GM19240 (cell line): Measurements from ENCODE around the gene ST8SIA1.

ENCODE experiments used
- DNase-seq: peaks from one replicate; pipeline ENCODE4 v3.0.0; 2011; ENCODE audit warnings: low spot score; ENCODE audit not compliant: insufficient read length

ST8SIA1 gene

DNA sequence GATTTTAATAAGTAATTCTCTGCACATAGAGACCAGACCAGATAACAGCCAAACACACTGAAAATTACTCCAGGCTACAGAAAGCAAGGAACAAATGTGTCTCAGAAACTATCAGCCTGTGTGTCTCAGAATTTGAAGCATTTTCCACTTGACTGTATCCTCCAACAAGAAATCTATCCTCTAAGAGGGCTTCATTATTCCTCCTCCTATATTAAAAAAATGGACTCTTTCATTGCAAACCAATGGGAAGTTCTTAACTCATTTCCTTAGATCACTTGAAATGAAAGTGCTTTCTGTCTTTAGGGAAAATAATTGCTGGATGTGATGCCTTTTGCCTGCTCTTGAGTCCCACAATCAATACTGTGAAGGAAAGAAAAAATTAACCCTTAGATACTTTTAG is 2.3 kb downstream of the ST8SIA1 start:
- no peak for DNase-seq

DNA sequence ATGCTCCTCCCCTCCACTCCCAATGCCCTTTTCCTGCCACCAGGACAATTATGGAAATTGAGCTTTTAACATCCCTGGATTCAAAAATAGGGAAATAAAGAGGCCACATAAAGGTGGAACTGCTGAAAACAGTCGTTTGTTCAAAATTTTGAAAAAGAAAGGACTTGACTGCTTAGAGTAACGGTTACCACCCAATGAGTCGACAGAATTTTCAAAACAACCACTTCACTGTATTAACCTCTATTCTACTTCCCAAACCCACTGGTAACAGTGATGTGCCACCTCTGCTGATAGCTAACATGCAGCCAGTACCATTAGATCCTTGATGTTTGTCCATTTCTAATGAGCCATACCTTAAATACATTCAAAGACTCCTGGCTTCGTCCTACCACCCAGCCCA is 4.9 kb downstream of the ST8SIA1 start:
- DNase-seq, result no peak

DNA sequence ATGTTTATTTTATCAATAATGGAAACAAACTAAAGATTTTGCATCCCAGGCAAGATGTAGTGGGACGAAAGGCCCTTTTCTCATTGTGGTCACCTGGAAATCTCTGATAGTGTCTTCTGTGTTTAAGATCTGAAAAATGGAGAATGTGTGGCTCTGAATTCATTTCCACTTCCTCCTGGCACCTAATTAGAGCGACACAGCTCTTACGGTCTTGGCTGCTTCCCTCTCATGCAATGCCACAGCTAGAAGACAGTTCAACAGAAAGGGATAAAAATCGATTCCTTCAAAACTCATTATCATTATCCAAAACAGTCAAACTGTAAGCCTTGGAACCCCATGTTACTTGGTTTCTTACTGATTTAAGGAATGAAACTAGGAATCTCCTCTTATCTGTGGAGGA is 9.3 kb downstream of the ST8SIA1 start:
- no peak for DNase-seq

DNA sequence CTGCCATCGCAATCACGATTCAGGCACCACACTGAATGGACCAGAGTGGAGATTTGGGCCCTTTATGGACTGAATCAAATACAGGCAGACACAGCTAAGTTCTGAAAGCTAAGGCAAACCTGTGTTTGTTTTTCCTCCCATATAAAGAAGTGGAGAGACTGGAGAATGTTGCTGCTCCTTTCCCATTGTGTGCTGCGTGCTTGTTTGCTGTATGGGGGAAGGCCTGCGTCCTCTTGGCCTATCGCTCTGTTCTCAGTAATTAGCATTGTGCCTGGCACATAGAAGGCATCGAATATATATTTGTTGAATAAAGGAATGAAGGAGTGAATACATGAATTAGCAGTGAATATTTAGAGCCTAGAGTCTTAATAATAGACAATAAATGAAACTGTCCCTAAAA is 12.4 kb downstream of the ST8SIA1 start:
- DNase-seq, result no peak

DNA sequence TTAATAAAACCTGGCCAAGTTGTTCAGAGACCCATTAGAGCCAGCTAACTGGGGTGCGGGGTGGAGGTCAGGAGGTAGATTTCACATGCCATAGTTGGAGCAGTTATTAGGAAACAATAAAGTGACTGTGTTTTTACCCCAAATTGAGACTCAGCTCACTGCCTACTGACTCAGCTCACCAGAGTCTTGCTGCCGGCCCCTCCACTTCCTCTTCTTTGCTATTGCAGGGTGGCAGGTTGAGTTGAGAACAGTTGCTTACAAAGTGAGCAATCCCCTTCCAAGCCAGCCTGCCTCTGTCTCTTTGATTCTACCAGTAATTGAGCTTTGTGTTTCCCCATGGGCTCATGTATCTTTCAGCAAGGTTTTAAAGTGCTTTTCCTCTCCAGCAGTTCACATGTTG is 12.9 kb downstream of the ST8SIA1 start:
- no peak for DNase-seq

DNA sequence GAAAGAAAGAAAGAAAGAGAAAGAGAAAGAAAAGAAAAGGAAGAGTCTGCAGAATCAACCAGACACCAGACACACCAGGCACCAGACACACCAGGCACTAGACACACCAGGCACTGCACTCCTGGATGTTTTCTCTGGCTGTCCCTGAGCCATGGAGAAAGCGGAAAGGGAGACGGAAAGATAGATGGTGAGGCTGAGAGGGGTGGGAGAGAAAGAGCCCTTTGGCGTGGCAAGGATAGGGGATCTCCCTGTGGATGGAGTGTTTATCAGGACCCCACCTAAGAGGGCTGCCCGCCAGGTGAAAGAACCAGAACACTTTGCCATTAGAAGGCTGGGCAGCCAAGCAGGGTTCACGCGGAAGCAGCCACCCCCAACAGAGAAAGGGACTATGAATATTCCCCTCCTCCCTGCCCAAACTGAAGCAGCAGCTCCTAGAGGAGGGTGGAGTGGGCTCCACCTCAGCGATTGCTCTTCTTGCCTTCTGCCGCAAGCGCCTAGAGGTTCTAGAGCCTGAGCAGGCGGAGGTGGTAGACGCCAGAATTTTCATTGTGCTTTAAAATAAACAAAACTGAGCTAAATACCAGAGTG is 13.4 kb downstream of the ST8SIA1 start:
- DNase-seq, result no peak

DNA sequence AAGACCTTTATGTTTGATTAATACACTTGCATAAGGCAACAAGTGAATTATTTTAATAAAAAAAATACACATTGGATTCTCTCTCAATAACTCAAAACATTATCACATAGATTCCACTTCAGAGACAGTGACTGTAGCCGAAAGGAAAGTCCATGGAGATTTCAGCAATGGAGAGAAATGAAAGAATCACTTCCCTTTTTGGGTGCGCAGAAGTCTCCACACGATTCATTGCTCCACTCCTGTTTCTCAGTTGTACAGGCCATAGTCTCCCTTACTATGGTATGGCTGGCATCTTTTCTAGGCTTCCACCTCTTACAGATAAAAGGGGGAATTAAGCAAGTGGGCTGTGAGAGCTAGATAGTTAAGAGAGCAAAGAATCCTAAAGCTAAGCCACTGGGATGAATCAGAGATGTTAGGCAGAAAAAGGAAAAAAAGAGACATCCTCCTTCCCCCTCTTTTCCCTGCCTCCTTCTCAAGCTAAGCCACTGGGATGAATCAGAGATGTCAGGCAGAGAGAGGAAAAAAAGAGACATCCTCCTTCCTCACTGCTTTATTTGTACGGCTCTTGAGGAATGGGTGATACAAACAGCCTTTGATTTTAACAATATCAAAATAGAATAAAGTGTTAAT is 16.3 kb downstream of the ST8SIA1 start:
- no peak for DNase-seq

DNA sequence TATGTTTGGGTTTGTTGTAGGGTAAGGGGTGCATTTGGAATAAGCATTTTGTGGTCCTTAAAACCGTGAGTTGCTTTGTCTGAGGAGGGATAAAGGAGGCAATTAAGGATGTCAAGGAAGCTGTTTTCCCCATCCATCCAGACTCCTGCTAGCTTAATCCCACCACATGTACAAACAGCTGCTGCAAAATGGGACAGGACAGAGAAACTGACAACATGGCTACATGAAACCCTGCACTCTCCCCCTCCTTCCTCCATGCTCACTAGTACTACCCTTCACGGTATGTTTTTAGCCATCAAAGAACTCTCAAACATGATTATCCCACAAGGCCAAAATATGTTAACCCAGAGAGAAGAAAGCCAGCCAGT is 20.6 kb downstream of the ST8SIA1 start:
- no peak for DNase-seq

DNA sequence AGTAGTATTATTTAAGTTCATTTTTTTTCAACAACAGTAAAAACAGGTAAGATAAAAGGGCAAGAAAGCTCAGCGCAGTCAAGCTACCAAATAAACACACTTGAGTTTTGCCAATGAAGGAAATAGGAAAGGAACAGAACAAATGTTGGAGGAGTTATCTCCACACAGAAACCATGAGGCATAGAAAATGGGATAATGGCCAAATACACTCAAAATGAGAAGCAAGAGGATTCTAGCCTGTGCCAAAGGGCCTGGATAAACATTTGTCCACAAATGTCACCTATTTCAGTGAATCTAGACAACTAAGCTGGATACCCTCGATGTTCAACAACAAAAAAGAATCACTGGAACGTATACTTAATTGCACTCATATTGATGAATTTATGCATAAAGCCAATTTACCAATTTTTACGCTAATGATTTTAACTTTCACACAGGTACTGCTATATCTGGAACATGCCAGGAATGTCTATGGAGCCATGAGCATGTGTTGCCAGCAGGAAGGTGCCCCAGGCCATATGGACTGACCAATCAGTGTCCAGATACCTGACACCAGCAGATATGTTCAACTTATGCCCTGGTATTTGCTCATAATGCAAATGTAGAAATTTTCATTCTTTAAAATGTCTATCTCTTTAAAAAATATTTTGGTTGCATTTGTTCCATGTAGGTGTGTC is 21.1 kb downstream of the ST8SIA1 start:
- no peak for DNase-seq

DNA sequence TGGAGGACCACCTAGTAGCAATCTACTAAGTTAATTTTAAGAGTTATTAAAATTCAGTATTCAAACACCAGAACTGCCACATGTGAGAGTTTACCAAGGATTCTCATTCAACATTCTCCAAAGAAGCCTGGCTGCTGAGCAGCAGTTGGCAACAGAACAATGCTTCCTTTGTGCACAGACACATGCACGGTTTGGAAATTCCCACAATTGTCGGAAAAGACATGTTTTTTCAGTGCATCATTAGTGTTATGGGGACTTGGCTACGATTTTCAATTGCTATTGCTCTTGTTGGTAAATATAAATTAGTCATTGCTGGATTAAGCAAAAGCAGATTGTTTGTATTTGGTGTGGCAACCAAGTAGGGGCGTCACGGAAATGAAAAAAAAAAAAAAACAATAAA is 22.2 kb downstream of the ST8SIA1 start:
- no peak for DNase-seq

DNA sequence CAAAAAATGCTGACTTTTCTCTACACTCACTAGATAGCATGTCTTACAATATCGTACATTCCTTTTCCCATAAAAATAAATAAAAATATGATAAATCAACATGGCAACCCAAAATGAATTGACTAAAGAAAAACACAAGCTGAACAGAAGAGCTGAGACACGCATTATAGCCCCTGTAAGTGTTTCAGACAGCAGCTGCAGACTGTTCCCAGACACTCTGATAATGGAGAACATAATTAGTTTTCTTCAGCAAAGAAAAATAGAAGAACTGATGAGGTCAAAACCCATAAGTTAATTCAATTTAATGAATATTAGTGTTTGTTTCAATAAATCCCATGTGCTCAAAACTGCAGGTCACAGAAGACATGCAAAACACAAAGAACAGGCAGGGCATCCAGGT is 23.8 kb downstream of the ST8SIA1 start:
- no peak for DNase-seq

DNA sequence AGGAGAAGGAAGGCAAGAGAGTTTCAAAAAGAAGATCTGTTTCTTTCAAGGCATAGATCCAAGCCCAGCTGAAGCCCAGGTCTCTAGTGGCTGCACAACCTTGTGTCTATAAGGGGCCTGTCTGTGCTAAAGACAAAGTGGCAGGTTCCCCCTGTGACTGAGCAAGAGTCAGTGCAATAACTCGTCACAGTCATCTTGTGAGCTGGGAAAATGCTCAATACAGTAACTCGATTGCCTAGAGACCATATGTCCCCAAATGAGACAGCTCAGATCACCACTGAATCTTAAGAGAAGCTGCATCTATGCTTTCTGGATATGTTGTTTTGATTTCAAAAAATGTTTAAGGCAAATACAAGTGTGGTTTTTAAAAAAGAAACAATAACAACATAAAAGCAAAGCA is 24.2 kb downstream of the ST8SIA1 start:
- no peak for DNase-seq

DNA sequence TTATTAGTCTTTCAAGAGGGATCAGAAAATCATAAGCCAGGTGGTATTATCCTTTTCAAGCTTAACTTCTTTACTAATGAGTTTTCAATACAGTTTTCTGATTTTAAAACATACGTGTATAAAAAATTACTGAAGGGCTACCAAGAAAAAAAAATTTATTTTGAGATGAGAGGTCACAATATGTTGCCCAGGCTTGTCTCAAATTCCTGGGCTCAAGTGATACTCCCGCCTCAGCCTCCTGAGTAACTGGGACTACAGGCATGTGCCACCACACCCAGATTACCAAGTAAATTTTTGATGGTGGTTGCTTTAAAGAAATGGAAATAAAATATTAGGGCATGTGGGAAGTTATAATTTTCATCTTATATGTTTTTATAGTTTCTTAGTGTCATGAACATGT is 26.7 kb downstream of the ST8SIA1 start:
- no peak for DNase-seq

DNA sequence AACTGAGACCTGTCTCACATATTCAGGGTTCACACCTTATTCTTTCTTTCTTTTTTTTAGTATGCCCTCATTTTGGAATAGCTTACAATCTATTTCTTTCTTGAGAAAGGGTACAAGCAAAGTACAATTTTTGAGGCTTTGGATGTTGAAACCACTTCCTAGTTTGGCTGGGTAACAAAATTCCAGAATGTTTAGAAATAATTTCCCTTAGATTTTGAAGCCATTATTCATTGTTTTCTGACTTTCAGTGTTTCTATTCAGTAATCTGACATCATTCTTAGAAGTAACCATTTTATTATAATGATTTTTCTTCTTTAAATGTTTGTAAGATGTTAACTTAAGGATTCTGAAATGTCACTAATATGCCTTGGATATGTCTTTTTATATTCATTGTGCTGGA is 28.2 kb downstream of the ST8SIA1 start:
- no peak for DNase-seq

DNA sequence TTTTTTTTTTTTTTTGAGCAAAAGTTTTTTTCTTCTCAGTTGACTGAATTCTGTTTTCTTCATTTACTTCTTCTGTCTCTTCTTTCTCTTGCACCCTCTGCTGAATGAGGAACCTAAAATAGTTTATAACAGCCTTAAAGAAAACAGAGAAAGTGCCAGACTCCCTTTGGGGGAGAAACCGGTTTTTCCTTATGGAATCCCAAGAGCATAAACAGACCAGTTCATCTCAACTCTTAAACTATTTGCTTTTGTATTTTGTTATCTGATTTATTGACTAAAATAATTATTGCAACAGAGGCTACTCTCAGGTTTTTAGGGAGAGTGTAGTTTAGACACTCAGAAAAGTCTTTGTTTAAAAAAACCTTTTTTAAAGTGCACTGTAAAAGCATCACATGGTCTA is 30.2 kb downstream of the ST8SIA1 start:
- no peak for DNase-seq

DNA sequence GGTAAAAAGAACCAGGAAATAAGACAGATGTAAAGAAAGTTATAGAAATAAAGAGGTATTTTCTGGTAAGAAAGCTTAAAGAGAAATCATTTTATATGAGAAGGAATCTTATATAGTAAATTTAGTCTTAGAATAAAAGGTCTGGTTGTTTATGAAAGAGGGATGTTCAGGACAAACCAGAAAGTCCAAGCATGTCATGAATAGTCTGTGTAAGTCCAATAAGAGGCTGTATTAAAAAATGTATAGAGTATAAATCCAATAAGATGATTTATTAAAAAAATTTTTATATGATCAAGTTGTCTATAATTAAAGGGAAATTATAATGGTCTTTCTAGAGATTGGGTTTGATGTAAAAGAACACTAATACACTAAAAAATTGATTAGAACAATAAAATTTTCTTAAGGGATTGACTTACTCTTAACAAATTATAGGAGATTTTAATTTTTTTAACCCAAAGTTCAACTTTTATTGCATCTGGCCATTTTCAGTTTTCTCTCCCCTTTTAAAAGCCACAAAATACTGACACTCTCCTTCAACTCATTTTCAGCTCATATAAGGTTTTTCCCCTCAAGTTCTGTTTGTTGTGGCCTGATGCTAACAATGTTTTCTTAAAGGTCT is 35.1 kb downstream of the ST8SIA1 start:
- no peak for DNase-seq

DNA sequence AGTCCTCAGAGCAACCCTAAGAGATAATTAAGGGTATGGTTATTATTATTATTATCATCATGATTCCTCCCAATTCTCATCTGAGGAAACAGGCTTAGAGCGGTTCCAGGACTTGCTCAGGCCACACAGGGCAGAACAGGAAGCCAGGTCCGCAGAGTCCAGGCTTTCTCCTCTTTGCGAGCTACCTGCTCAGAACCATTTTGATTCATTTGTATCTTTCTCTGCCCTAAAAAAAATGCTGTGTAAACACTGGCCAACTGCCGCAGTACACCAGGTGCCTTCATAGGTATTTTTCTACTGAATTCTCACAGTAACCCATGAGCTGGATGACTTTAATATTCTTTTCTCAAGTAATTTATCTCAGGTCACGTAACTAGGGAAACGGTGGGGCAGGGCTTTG is 45.3 kb downstream of the ST8SIA1 start:
- no peak for DNase-seq

DNA sequence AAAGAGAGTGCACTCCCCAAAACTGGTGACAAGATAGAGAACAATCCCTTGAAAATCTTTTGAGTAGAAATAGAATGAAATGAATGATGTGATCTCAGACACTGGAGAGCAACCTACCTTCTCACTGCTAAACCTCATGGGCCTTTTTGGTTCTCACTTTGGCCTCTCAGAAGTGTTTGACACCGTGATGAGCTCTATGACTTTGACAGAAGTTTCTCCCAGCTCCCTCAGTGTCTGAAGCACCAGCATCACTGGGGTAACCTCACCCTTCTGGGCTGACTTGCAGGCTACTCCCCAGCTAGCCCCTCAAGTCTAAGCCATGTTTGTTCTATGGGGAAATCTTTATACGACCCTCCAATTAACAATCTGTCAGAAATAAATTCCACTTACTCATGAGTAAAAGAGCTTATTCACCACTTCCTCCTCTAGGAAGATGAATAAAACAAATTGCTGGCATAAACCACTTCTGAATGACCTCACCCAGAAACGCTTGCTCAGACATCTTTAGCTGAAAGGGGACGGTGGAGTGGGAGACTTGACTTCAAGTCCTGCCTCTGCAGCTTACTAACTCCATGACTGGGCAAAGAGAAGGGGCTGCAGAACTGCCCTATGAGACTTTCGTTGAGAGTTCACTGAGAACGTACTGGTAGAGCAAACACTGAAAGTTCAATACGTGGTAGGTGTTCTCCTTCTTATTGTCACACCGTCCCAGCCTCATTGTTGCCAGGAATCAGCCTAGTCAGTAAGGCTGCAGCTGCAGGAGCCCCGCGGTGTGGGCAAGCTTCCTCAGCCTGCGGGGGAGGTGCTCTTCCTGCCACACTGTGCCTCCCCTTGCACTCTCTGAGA is 46.5 kb downstream of the ST8SIA1 start:
- DNase-seq, result no peak

DNA sequence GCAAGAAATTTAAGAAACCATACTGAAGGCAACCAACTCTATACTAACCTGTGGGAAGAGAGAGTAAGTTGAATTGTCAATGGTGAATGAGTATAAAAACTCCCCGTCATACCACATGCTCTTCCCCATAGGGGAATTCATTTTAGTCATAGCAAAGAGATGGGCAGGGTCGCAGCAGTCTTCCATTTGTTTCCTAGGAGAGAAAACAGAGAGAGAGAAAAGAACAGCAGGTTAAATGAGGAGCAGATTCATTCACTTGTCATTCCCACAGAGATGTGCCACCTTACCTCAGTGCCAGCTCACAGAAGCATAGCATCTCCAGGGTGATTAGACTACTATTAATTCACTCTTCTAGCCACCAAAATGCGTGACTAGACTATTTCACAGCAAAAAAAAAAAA is 47.4 kb downstream of the ST8SIA1 start:
- DNase-seq, result no peak

DNA sequence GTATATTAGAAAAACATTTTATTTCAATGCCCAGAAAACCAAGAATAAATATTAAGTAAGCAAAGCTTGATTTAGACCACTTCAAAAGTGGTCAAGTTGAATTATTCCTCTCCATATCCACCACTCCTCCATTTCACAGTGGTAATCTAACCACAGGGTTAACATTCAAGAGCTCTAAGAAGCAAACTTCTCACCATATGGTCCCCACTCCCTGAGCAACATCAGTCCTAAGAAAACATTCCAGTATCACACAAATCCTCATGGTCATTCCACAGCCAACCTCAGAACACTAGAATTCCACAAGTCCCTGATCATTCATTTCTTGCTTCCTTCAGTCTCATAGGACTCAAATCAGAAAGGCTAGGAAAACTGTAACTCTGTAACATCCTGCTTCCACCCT is 47.9 kb downstream of the ST8SIA1 start:
- DNase-seq, result no peak

DNA sequence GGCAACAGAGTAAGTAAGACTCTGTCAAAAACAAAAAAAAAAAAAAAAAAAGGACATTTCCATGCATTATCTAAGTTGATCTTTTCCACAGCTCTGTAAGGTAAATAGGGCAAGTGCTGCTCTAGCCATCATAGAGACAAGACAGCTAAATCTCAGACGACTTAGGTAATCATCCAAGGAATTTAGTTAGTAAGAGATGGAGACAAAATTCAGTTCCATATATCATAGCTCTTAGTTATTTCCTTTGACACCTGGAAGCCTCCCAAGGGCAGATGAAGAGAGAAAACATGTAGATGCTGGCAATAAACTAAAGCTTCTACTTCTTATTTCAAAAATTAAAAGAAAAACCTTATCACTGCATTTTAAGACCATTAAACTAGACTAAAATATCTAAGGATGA is 48.7 kb downstream of the ST8SIA1 start:
- DNase-seq, result no peak

DNA sequence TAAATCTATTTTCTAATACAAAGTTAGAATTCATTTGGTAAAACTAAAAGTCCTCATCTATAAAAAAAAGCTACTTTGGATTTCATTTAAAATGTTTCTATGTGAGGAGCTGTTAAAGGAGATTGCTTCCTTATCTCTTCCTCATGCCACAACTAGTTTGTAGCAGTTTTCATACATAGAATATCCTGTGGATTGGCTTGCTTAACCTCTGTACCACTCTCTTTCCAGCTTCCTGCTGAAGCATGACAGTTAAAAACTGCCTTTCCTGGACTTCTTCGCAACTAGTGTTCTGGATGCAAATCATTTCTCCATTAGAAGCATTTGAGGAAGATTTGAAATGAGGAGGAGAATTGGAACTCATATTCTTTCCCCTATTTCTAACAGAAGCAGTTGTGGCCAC is 49.6 kb downstream of the ST8SIA1 start:
- DNase-seq, result no peak
